ENCODE measurements around the gene KRT71. TPM values are rescaled to one million over a fixed set of nuclear protein-coding genes. Genes with fewer than 3 reads are reported as not detected.

Gene KRT71
- total and polyA plus RNA-seq, 7 donors = not detected

DNA sequence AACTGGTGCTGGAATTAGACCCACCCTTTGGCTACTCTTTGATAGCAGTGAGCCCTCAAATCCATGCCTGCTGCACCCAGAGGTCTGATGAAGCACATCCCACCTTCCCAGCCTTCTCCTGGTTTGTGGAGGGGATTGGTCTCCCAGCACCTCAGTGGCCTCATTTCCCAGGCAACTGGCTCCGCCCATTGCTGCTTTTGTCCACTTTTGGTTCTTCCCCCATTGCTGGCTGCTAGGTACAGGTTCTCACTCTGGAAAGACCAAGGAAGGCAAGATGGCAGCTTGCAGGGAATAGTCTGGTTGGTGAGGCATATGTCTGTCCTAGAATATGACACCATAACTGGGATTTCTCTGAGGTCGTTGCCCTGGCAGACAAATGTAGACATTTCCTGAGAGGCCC, 22.6 kb downstream of the KRT71 start:
- intact Hi-C loops (cut with DNase I) = no loop called here
- no peak for DNase-seq
- Histone ChIP-seq H3K4me3 (no peak overlapping the region), H3K36me3 (no peaks in the 10 kb centered on the region), H3K9me3 (no peaks in the 10 kb centered on the region), H3K27ac (no peak overlapping the region), H3K27me3 (no peaks in the 10 kb centered on the region), H3K4me1 (peaks cover 0 to 6% (median 3%) of the 10 kb centered on the region in 4 donors)
- TF ChIP-seq POLR2AphosphoS5 (IDR thresholded peaks at IDR 0.05) = no peak
- 76 to 78% methylated on average over 2 of the region's 2 CpGs for WGBS, 2 donors

DNA sequence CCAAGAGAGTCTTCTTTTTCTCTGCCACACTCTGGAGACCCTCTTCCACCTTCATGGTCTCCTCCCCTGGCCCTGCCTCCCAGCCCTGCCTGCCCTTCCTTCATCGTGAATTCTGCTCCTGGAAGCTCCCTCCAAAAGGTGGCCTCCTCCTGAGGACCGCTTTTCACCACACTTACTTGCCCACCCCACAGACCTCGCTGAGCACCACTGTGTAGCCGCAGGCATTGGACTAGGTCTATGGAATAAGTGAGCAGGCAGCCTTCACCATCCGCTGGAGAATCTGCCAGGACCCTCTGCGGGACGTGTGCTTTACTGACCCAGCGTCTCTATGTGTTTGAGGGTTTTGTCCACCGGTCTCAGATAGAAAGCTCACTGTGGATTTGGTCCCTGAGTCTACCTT, 23.1 kb downstream of the KRT71 start:
- Histone ChIP-seq H3K9me3 (no peaks in the 10 kb centered on the region), H3K4me1 (peaks cover 0 to 6% (median 3%) of the 10 kb centered on the region in 4 donors), H3K27ac (no peak overlapping the region), H3K4me3 (no peak overlapping the region), H3K36me3 (no peaks in the 10 kb centered on the region), H3K27me3 (no peaks in the 10 kb centered on the region)
- no peak for TF ChIP-seq EP300 (IDR thresholded peaks at IDR 0.05)
- TF ChIP-seq POLR2A (IDR thresholded peaks at IDR 0.05) = no peak
- TF ChIP-seq, protein P1, sequence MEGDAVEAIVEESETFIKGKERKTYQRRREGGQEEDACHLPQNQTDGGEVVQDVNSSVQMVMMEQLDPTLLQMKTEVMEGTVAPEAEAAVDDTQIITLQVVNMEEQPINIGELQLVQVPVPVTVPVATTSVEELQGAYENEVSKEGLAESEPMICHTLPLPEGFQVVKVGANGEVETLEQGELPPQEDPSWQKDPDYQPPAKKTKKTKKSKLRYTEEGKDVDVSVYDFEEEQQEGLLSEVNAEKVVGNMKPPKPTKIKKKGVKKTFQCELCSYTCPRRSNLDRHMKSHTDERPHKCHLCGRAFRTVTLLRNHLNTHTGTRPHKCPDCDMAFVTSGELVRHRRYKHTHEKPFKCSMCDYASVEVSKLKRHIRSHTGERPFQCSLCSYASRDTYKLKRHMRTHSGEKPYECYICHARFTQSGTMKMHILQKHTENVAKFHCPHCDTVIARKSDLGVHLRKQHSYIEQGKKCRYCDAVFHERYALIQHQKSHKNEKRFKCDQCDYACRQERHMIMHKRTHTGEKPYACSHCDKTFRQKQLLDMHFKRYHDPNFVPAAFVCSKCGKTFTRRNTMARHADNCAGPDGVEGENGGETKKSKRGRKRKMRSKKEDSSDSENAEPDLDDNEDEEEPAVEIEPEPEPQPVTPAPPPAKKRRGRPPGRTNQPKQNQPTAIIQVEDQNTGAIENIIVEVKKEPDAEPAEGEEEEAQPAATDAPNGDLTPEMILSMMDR (IDR thresholded peaks at IDR 0.05) = no peak
- TF ChIP-seq POLR2AphosphoS5 (IDR thresholded peaks at IDR 0.05) = no peak
- 94 to 95% methylated on average over 9 of the region's 9 CpGs for WGBS, 2 donors
- intact Hi-C loops (cut with DNase I) = no loop called here
- no peak for DNase-seq

DNA sequence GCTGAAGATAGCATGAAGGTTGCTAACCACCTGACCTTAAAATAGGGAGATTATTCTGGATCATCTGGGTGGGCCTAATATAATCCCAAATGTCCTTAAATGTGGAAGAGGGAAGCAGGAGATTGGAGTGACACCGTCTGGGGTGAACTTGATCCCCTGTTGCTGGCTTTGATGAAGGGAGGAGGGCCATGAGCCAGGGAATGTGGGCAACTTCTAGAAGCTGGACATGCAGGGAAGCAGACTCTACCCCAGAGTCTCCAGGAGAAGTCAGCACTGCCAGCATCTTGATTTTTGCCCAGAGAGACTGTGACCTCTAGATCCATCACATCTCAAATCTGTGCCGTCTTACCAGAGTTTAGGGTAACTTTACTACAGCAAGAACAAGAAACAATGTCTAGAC, 23.5 kb downstream of the KRT71 start:
- Histone ChIP-seq H3K27ac (no peak overlapping the region), H3K4me3 (no peak overlapping the region), H3K4me1 (peaks cover 0 to 6% (median 3%) of the 10 kb centered on the region in 4 donors), H3K27me3 (no peaks in the 10 kb centered on the region), H3K36me3 (no peaks in the 10 kb centered on the region), H3K9me3 (no peaks in the 10 kb centered on the region)
- WGBS, 2 donors = 90 to 93% methylated on average over 2 of the region's 2 CpGs
- no peak for DNase-seq
- no peak for TF ChIP-seq POLR2AphosphoS5 (IDR thresholded peaks at IDR 0.05)
- intact Hi-C loops (cut with DNase I) = no loop called here

DNA sequence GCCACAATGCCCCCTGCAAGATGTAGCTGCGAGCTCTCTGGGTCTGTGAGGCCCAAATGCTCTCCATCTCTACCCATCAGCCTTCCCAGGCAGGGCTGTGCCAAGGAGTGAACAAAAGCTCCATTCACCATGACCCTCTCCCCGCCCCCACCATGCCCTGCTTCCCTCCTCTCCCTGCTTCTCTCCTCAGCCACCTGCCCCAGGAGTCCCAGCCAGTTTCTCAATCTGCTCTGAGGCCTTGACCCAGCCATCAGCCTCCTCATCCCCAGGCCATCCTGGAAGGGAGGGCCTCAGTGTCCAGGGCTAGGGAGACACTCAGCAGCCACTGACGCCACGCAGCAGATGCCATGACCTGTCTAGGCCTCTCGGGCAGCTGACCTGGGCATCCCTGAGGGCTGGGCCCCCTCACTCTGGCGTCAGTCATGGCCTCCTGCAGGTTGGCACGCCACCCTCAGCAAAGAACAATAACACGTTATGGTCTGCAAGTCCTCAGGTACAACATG, 24.3 kb downstream of the KRT71 start:
- no peaks in the 10 kb centered on the region for H3K36me3 ChIP-seq
- TF ChIP-seq POLR2AphosphoS5 (IDR thresholded peaks at IDR 0.05) = no peak
- TF ChIP-seq EP300 (IDR thresholded peaks at IDR 0.05) = no peak
- TF ChIP-seq, protein P1 (IDR thresholded peaks at IDR 0.05) = no peak
- no peak for TF ChIP-seq POLR2A (IDR thresholded peaks at IDR 0.05)
- peaks cover 0 to 3% (median under 1%) of the 10 kb centered on the region in 4 donors for H3K4me1 ChIP-seq
- 68 to 88% methylated on average over 8 of the region's 8 CpGs for WGBS, 2 donors
- H3K9me3 ChIP-seq = no peaks in the 10 kb centered on the region
- no peak overlapping the region for H3K27ac ChIP-seq
- intact Hi-C loops (cut with DNase I) = no loop called here
- no peaks in the 10 kb centered on the region for H3K27me3 ChIP-seq
- no peak overlapping the region for H3K4me3 ChIP-seq
- no peak for DNase-seq

DNA sequence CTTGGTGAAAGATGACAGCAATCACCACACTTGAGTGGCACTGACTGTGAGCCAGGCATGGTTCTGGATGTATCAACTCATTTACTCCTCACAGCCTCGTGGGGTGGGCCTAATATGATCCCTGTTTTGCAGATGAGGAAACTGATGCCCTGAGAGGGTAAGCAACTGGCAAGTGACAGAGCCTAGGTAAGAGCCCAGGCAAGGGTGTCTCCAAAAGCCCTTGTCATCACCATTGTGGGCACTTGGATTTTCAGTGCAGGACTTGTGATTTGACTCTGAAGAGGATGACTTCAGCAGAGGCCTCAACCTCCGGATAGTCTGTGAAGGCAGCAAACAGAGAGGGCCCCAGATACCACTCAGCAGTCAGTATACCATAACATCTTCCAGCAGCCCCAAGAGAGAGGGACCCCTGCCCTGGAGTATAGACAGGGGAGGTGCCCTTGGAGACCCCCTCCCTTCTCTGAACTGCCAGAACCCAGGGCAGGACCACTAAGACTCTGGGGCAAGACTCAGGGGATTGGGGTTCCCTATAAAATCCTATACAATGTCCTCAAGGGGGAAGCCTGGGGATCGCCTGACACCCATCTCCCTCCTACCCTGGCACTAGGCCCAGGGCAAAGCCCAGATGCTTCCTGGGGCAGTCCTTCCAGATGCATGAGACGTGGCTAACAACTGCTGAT, 25.7 kb downstream of the KRT71 start:
- no peak overlapping the region for H3K4me3 ChIP-seq
- peaks cover 0 to 8% (median 4%) of the 10 kb centered on the region in 4 donors for H3K4me1 ChIP-seq
- H3K27me3 ChIP-seq = no peaks in the 10 kb centered on the region
- no peaks in the 10 kb centered on the region for H3K9me3 ChIP-seq
- TF ChIP-seq POLR2A (IDR thresholded peaks at IDR 0.05) (no peak), EP300 (IDR thresholded peaks at IDR 0.05) (no peak), POLR2AphosphoS5 (IDR thresholded peaks at IDR 0.05) (no peak)
- TF ChIP-seq, protein P1 (IDR thresholded peaks at IDR 0.05) = no peak
- 54 to 77% methylated on average over 4 of the region's 4 CpGs for WGBS, 2 donors
- no peak overlapping the region for H3K27ac ChIP-seq
- DNase-seq = no peak
- intact Hi-C loops (cut with DNase I) = no loop called here
- H3K36me3 ChIP-seq = no peaks in the 10 kb centered on the region

All from sigmoid colon (tissue), 7 donors.